ACC112 (cell line): ENCODE data around the gene DENND1A.

Experiments
- H2AFZ ChIP-seq: fragments of 200-600 bp; sonication (generic); one replicate; pipeline ENCODE4 v1.6.0; 2017; ENCODE audit warnings: antibody characterized with exemption, low read length; ENCODE audit not compliant: unreplicated experiment
- H3K27ac ChIP-seq: fragments of 200-600 bp; sonication (generic); 2 replicates; pipeline ENCODE4 v1.5.1; 2014; ENCODE audit warnings: low read depth, mild to moderate bottlenecking, antibody characterized with exemption, low read length, moderate library complexity
- H3K27me3 ChIP-seq: fragments of 200-600 bp; sonication (generic); 2 replicates; pipeline ENCODE4 v1.6.1; 2014; ENCODE audit warnings: mild to moderate bottlenecking, antibody characterized with exemption, low read length, moderate library complexity, mixed read lengths; ENCODE audit not compliant: insufficient read depth
- H3K36me3 ChIP-seq: fragments of 200-600 bp; sonication (generic); 2 replicates; pipeline ENCODE4 v1.6.1; 2016; ENCODE audit warnings: mild to moderate bottlenecking, antibody characterized with exemption, low read length, moderate library complexity, mixed read lengths; ENCODE audit not compliant: insufficient read depth
- H3K4me1 ChIP-seq: fragments of 200-600 bp; sonication (generic); one replicate; pipeline ENCODE4 v1.6.1; 2016; ENCODE audit warnings: low read length, mixed read lengths; ENCODE audit not compliant: insufficient read depth, unreplicated experiment, control insufficient read depth
- H3K4me3 ChIP-seq: fragments of 200-600 bp; sonication (generic); 2 replicates; pipeline ENCODE4 v1.5.1; 2014; ENCODE audit warnings: mild to moderate bottlenecking, low read depth, low read length
- H3K79me2 ChIP-seq: fragments of 200-600 bp; sonication (generic); one replicate; pipeline ENCODE4 v1.6.0; 2016; ENCODE audit warnings: low read length; ENCODE audit not compliant: control insufficient read depth, unreplicated experiment, insufficient read depth

Gene DENND1A

GRCh38 chr9:123534336-123534735, 395.6 kb downstream of the DENND1A start:
- Histone ChIP-seq H3K79me2 (no peaks in the 10 kb centered on the region), H3K4me3 (no peak overlapping the region), H3K27me3 (no peaks in the 10 kb centered on the region), H2AFZ (no peak overlapping the region), H3K27ac (no peak overlapping the region), H3K36me3 (no peaks in the 10 kb centered on the region), H3K4me1 (no peaks in the 10 kb centered on the region)

GRCh38 chr9:123530244-123530643, 399.7 kb downstream of the DENND1A start:
- no peak overlapping the region for H3K4me3 ChIP-seq
- no peak overlapping the region for H3K27ac ChIP-seq
- no peaks in the 10 kb centered on the region for H3K36me3 ChIP-seq
- no peak overlapping the region for H2AFZ ChIP-seq
- no peaks in the 10 kb centered on the region for H3K27me3 ChIP-seq
- no peaks in the 10 kb centered on the region for H3K4me1 ChIP-seq
- no peaks in the 10 kb centered on the region for H3K79me2 ChIP-seq

- no peak overlapping the region for H3K4me3 ChIP-seq
- no peak overlapping the region for H2AFZ ChIP-seq
- H3K27ac ChIP-seq, result no peak overlapping the region
- no peaks in the 10 kb centered on the region for H3K36me3 ChIP-seq
- no peaks in the 10 kb centered on the region for H3K79me2 ChIP-seq
- H3K27me3 ChIP-seq, result no peaks in the 10 kb centered on the region
- no peaks in the 10 kb centered on the region for H3K4me1 ChIP-seq
Measured at GRCh38 chr9:123528501-123528900, 401.4 kb downstream of the DENND1A start.

DNA sequence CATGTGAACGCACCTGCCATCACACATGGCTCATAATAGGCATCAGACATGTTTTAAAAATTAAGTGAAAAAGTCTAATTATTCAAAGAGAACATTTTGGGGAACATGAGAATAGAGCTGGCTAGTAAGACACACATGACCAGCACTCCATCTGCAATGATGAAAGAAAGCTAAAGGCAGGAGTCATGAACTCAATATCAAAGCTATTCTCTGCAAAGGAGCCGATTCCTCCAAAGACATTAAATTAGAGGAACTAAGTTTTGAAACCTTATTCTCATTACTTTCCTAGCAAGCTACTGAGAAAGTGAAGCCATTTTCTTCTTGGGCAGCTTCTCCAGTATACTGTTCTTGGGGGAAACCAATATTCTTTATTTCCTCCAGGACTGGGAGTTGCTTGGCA, 401.9 kb downstream of the DENND1A start:
- Histone ChIP-seq H2AFZ (no peak overlapping the region), H3K27ac (no peak overlapping the region), H3K4me3 (no peak overlapping the region), H3K27me3 (no peaks in the 10 kb centered on the region), H3K79me2 (no peaks in the 10 kb centered on the region), H3K36me3 (no peaks in the 10 kb centered on the region), H3K4me1 (no peaks in the 10 kb centered on the region)

- H3K27ac ChIP-seq, result no peak overlapping the region
- no peaks in the 10 kb centered on the region for H3K36me3 ChIP-seq
- H3K27me3 ChIP-seq, result no peaks in the 10 kb centered on the region
- no peaks in the 10 kb centered on the region for H3K79me2 ChIP-seq
- no peak overlapping the region for H2AFZ ChIP-seq
- H3K4me1 ChIP-seq, result no peaks in the 10 kb centered on the region
- H3K4me3 ChIP-seq, result no peak overlapping the region
Measured at GRCh38 chr9:123525957-123526356, 404.0 kb downstream of the DENND1A start.

DNA sequence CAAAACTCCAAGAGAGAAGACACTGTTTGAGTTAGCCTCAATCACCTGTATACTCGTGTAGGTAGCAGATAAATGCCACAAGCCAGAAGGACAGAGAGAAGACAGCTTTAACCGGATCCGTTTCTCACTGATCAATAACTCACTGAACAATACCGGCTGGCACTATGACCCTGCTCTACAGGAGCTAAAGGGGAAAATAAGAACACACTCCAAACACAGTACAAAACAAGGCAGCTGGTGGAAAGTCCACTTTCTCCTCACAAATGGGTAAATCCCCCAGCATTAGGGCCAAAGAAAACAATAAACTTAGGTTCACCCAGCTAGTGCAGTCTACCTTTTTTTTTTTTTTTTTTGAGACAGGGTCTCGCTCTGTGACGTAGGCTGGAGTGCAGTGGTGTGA, 404.5 kb downstream of the DENND1A start:
- H3K27me3 ChIP-seq, result no peaks in the 10 kb centered on the region
- H3K4me1 ChIP-seq, result no peaks in the 10 kb centered on the region
- no peak overlapping the region for H3K27ac ChIP-seq
- H3K79me2 ChIP-seq, result no peaks in the 10 kb centered on the region
- H2AFZ ChIP-seq, result no peak overlapping the region
- H3K4me3 ChIP-seq, result no peak overlapping the region
- H3K36me3 ChIP-seq, result no peaks in the 10 kb centered on the region

DNA sequence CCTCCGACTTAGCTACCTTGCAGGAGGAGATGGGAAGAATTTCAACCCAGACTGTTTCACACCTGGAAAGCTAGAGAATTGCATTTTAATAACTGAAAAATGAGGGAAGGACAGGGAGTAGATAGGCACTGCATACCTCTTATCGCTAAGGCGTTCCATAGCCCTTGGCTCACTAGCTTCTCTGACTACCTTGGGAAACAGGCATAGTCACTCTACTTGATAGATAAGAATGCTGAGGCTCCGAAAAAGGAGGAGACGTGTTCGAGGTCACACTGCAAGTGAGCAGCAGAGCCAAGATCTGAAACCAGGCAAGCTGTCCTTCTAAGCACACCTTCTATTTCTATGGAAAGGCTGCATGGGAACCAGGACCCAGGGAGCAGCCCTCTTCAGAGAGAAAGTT, 405.1 kb downstream of the DENND1A start:
- Histone ChIP-seq H3K79me2 (no peaks in the 10 kb centered on the region), H3K27me3 (no peaks in the 10 kb centered on the region), H3K4me1 (no peaks in the 10 kb centered on the region), H3K36me3 (no peaks in the 10 kb centered on the region), H3K4me3 (no peak overlapping the region), H3K27ac (no peak overlapping the region), H2AFZ (no peak overlapping the region)

GRCh38 chr9:123523845-123524244, 406.1 kb downstream of the DENND1A start:
- no peaks in the 10 kb centered on the region for H3K4me1 ChIP-seq
- no peak overlapping the region for H3K4me3 ChIP-seq
- no peaks in the 10 kb centered on the region for H3K36me3 ChIP-seq

DNA sequence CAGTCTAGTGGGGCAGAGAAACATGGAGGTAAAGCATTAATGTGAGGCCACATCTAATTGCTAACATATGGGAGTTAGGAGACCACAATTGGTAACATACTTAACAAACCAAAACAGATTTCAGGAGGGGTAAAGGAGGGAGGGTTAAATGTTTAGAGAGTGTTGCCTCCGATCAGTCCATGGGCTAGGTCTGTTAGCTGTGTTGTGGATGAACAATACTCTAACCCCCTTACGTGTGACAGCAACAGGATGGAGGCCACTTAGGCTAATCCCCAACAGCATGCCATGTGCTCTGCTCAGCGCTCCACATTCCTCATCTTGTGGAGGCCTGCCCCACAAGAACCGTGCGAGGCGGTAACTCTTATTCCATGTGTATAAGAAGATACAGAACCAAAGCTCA, 406.9 kb downstream of the DENND1A start:
- no peak overlapping the region for H3K4me3 ChIP-seq
- no peaks in the 10 kb centered on the region for H3K4me1 ChIP-seq
- no peaks in the 10 kb centered on the region for H3K79me2 ChIP-seq
- no peaks in the 10 kb centered on the region for H3K36me3 ChIP-seq
- no peak overlapping the region for H3K27ac ChIP-seq
- no peak overlapping the region for H2AFZ ChIP-seq
- no peaks in the 10 kb centered on the region for H3K27me3 ChIP-seq

More at GRCh38 chr9:123523845-123524244, 406.1 kb downstream of the DENND1A start:
- H3K27me3 ChIP-seq, result no peaks in the 10 kb centered on the region
- no peaks in the 10 kb centered on the region for H3K79me2 ChIP-seq
- no peak overlapping the region for H3K27ac ChIP-seq
- no peak overlapping the region for H2AFZ ChIP-seq

DNA sequence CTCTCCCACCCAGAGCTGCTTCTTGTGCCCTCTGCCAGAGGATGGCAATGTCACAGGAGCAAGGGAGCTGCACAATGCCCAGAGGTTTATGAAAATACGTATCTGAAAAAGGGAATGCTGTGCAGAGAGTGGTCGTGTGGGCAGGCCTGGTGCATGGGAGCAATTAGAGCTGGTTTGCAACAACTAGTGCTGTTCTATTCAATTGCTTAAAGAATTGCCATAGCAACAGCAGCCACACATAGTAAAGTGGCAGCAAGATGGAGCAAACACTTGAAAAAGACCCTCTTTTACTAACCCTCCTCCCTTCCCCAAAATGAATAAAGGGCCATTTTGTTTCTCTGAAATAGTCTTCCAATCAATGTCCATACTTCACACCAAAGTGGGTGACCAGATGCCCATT, 407.7 kb downstream of the DENND1A start:
- Histone ChIP-seq H3K79me2 (no peaks in the 10 kb centered on the region), H3K4me3 (no peak overlapping the region), H2AFZ (no peak overlapping the region), H3K4me1 (no peaks in the 10 kb centered on the region), H3K36me3 (no peaks in the 10 kb centered on the region), H3K27ac (no peak overlapping the region), H3K27me3 (no peaks in the 10 kb centered on the region)

GRCh38 chr9:123518338-123518737, 411.6 kb downstream of the DENND1A start:
- no peaks in the 10 kb centered on the region for H3K4me1 ChIP-seq

More at GRCh38 chr9:123518338-123518737, 411.6 kb downstream of the DENND1A start:
- no peaks in the 10 kb centered on the region for H3K36me3 ChIP-seq
- H3K27me3 ChIP-seq, result no peaks in the 10 kb centered on the region
- H3K27ac ChIP-seq, result no peak overlapping the region
- no peaks in the 10 kb centered on the region for H3K79me2 ChIP-seq
- H2AFZ ChIP-seq, result no peak overlapping the region
- no peak overlapping the region for H3K4me3 ChIP-seq
